Jurkat, Clone E6-1 (cell line): ENCODE data around the gene AMOT.

ENCODE experiments used
- DNase-seq: peaks from one replicate; pipeline ENCODE4 v3.0.0-alpha.2; 2011; ENCODE audit warnings: low read depth, low spot score
- H3K4me3 ChIP-seq: 2 replicates; pipeline ENCODE4 v1.5.1; 2011; ENCODE audit warnings: mild to moderate bottlenecking, low read length, control low read depth, moderate library complexity

Gene AMOT

GRCh38 chrX:112808651-112809195 lies 31.9 kb downstream of the AMOT start:
- H3K4me3 ChIP-seq: no peak overlapping the region
- no peak for DNase-seq

- no peak for DNase-seq
- no peak overlapping the region for H3K4me3 ChIP-seq
Observed at GRCh38 chrX:112808007-112808406, 32.6 kb downstream of the AMOT start.

- no peak for DNase-seq
- no peak overlapping the region for H3K4me3 ChIP-seq
Observed at GRCh38 chrX:112803060-112803459, 37.6 kb downstream of the AMOT start.

- DNase-seq: no peak
- H3K4me3 ChIP-seq: no peak overlapping the region
Observed at GRCh38 chrX:112802541-112802940, 38.1 kb downstream of the AMOT start.

- H3K4me3 ChIP-seq: no peak overlapping the region
- no peak for DNase-seq
Observed at GRCh38 chrX:112800971-112801775, 39.5 kb downstream of the AMOT start.

GRCh38 chrX:112799425-112799824 lies 41.2 kb downstream of the AMOT start:
- no peak for DNase-seq
- H3K4me3 ChIP-seq: no peak overlapping the region

- no peak overlapping the region for H3K4me3 ChIP-seq
- no peak for DNase-seq
Observed at GRCh38 chrX:112798736-112799135, 41.9 kb downstream of the AMOT start.

GRCh38 chrX:112789931-112790330 lies 50.7 kb downstream of the AMOT start:
- no peak overlapping the region for H3K4me3 ChIP-seq
- no peak for DNase-seq

- DNase-seq: no peak
- no peak overlapping the region for H3K4me3 ChIP-seq
Observed at GRCh38 chrX:112786076-112786475, 54.6 kb downstream of the AMOT start.

- H3K4me3 ChIP-seq: no peak overlapping the region
- no peak for DNase-seq
Observed at GRCh38 chrX:112785344-112785743, 55.3 kb downstream of the AMOT start.

GRCh38 chrX:112784692-112785091 lies 55.9 kb downstream of the AMOT start:
- DNase-seq: no peak
- H3K4me3 ChIP-seq: no peak overlapping the region

GRCh38 chrX:112779139-112779538 lies 61.5 kb downstream of the AMOT start:
- DNase-seq: no peak
- no peak overlapping the region for H3K4me3 ChIP-seq

- no peak for DNase-seq
- H3K4me3 ChIP-seq: no peak overlapping the region
Observed at GRCh38 chrX:112774651-112775293, 65.9 kb downstream of the AMOT start.

GRCh38 chrX:112774142-112774541 lies 66.5 kb downstream of the AMOT start:
- DNase-seq: no peak
- no peak overlapping the region for H3K4me3 ChIP-seq

- H3K4me3 ChIP-seq: no peak overlapping the region
- DNase-seq: no peak
Observed at GRCh38 chrX:112769034-112769433, 71.6 kb downstream of the AMOT start.

GRCh38 chrX:112768563-112768962 lies 72.1 kb downstream of the AMOT start:
- H3K4me3 ChIP-seq: no peak overlapping the region
- DNase-seq: no peak

GRCh38 chrX:112766774-112767173 lies 73.9 kb downstream of the AMOT start:
- H3K4me3 ChIP-seq: no peak overlapping the region
- no peak for DNase-seq

- H3K4me3 ChIP-seq: no peak overlapping the region
- DNase-seq: no peak
Observed at GRCh38 chrX:112761242-112762207, 79.1 kb downstream of the AMOT start.

GRCh38 chrX:112760697-112761096 lies 79.9 kb downstream of the AMOT start:
- H3K4me3 ChIP-seq: no peak overlapping the region
- no peak for DNase-seq
